SK-N-SH (cell line): Measurements from ENCODE around the gene PRSS56.

Experiments used
- CHD2 ChIP-seq: fragments of 150-350 bp; IDR thresholded peaks from 2 replicates; pipeline ENCODE4 v1.6.1; 2018; ENCODE audit warnings: low read length; ENCODE audit not compliant: partially characterized antibody
- ELF1 ChIP-seq: IDR thresholded peaks from 2 replicates; pipeline ENCODE4 v1.4.0; 2012
- EP300 ChIP-seq, 2 experiments: IDR thresholded peaks; 2 replicates each; pipeline versions ENCODE4 v1.4.0 to v1.6.1; 2012; ENCODE audit warnings: borderline replicate concordance in 1 of 2, low read depth in 1 of 2, low read length in 1 of 2
- GABPA ChIP-seq: IDR thresholded peaks from 2 replicates; pipeline ENCODE4 v1.4.0; 2012; ENCODE audit warnings: low read depth, mild to moderate bottlenecking
- JUND ChIP-seq: IDR thresholded peaks from 2 replicates; pipeline ENCODE4 v1.4.0; 2012
- MEF2A ChIP-seq: IDR thresholded peaks from 2 replicates; pipeline ENCODE4 v1.4.0; 2012; ENCODE audit warnings: low read depth, borderline replicate concordance
- NFIC ChIP-seq: IDR thresholded peaks from 2 replicates; pipeline ENCODE4 v1.4.0; 2012; ENCODE audit warnings: borderline replicate concordance
- POLR2AphosphoS5 ChIP-seq: IDR thresholded peaks from 2 replicates; pipeline ENCODE4 v1.6.1; 2012; ENCODE audit warnings: low read depth, low read length
- RXRA ChIP-seq: IDR thresholded peaks from 2 replicates; pipeline ENCODE4 v1.4.0; 2012; ENCODE audit warnings: low read depth, mild to moderate bottlenecking, borderline replicate concordance
- SMC3 ChIP-seq: IDR thresholded peaks from 2 replicates; pipeline ENCODE4 v1.6.1; 2012; ENCODE audit warnings: low read depth, low read length, improper control_type of control experiment
- TF ChIP-seq, protein P1 (sequence below): fragments of 200-600 bp; sonication (generic); IDR thresholded peaks from 2 replicates; pipeline ENCODE4 v1.6.1; 2017; ENCODE audit warnings: antibody characterized with exemption, mild to moderate bottlenecking, moderate library complexity
- TF ChIP-seq, protein P2 (sequence below): IDR thresholded peaks from 2 replicates; pipeline ENCODE4; 2012
- TF ChIP-seq, protein P3 (sequence below): IDR thresholded peaks from 2 replicates; pipeline ENCODE4 v1.4.0; 2012; ENCODE audit warnings: low read depth

DNA sequence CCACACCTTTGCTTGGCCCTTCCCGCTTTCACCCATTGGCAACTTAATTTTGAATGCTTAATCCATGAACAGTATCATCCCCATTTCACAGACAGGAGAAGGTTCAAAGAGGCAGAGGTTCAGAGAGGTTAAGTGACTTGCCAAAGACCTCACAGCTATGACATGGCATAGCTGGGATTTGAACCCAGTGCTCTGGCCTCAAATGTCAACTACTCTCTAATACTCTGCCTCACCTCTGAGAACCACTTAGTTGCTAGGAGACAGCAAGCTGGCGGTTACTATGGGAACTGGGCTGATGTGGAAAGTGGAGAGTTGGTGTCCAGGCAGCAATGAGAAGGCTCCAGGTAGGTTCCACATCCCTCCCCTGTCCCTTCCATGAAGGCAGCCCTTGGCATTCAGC lies 15.8 kb upstream of the PRSS56 start:
- TF ChIP-seq SMC3 (no peak), EP300 (IDR thresholded peaks at IDR 0.05; ENCODE audit: borderline replicate concordance in 1 of 2, low read depth in 1 of 2, low read length in 1 of 2) (no peak), POLR2AphosphoS5 (no peak), MEF2A (no peak), CHD2 (no peak), JUND (no peak), GABPA (no peak), RXRA (no peak), ELF1 (no peak), NFIC (no peak)
- TF ChIP-seq, protein P1, sequence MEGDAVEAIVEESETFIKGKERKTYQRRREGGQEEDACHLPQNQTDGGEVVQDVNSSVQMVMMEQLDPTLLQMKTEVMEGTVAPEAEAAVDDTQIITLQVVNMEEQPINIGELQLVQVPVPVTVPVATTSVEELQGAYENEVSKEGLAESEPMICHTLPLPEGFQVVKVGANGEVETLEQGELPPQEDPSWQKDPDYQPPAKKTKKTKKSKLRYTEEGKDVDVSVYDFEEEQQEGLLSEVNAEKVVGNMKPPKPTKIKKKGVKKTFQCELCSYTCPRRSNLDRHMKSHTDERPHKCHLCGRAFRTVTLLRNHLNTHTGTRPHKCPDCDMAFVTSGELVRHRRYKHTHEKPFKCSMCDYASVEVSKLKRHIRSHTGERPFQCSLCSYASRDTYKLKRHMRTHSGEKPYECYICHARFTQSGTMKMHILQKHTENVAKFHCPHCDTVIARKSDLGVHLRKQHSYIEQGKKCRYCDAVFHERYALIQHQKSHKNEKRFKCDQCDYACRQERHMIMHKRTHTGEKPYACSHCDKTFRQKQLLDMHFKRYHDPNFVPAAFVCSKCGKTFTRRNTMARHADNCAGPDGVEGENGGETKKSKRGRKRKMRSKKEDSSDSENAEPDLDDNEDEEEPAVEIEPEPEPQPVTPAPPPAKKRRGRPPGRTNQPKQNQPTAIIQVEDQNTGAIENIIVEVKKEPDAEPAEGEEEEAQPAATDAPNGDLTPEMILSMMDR: no peak
- TF ChIP-seq, protein P2, sequence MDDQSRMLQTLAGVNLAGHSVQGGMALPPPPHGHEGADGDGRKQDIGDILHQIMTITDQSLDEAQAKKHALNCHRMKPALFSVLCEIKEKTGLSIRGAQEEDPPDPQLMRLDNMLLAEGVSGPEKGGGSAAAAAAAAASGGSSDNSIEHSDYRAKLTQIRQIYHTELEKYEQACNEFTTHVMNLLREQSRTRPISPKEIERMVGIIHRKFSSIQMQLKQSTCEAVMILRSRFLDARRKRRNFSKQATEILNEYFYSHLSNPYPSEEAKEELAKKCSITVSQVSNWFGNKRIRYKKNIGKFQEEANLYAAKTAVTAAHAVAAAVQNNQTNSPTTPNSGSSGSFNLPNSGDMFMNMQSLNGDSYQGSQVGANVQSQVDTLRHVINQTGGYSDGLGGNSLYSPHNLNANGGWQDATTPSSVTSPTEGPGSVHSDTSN: no peak
- TF ChIP-seq, protein P3, sequence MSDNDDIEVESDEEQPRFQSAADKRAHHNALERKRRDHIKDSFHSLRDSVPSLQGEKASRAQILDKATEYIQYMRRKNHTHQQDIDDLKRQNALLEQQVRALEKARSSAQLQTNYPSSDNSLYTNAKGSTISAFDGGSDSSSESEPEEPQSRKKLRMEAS: no peak
